ENCODE data around the gene RBMS1.
A peak's percentile ranks its signal among the peaks of the same experiment; 100 is the strongest.

RBMS1 gene

DNA sequence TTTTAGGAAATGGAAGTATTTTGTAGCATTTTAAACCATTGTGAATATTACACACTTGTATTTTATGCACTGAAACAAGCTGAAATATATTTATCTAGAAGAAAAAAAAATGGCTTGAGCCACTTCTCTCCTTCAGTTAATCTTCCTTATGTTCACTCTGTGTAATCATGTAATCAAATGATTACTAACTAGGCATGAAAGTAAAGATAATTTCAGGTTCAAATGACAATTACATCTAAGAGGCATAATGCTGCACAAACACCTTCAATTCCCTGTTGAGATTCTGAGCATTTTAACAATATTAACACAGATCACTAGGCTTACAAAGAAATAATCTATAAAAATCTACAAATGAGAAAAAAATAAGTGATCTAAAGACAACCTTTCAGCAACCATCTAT, 173.9 kb downstream of the RBMS1 start:
- H3K27me3 ChIP-seq (ENCODE audit: control insufficient read depth in 1 of 2, insufficient read depth in 2 of 2, low read length in 2 of 2) = no peaks in the 10 kb centered on the region
- H3K9me3 ChIP-seq (ENCODE audit: control insufficient read depth in 2 of 2, low read length in 2 of 2) = no peaks in the 10 kb centered on the region
- H3K4me1 ChIP-seq (ENCODE audit: control insufficient read depth, insufficient read depth, low read length) = peaks cover 14% of the 10 kb centered on the region
- no peak overlapping the region for H3K4me3 ChIP-seq (ENCODE audit: low read length in 2 of 2)
- H3K9ac ChIP-seq (ENCODE audit: low read length in 2 of 2) = no peak overlapping the region
- no peaks in the 10 kb centered on the region for H3K36me3 ChIP-seq (ENCODE audit: control insufficient read depth in 2 of 2, insufficient read depth in 2 of 2, low read length in 2 of 2)
- H3K27ac ChIP-seq (ENCODE audit: low read length) = no peak overlapping the region

DNA sequence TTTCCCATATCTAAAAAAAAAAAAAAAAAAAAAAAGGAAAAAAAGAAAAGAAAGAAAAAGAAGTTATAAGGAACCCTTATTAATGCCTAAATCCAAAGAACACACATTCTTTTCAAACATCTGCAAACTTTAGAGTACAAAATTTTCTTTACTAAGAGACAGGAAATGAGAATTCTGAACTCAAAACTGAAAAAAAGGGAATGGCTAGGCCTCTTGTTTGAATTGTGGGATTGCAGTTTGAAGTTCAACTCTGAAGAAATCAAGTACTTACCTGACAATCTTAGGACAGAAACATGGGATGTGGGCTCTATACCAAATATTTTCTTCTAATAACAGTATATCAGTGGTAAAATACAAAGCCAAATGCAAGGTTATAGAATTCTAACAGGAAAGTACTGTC, 175.4 kb downstream of the RBMS1 start:
- no peaks in the 10 kb centered on the region for H3K27me3 ChIP-seq (ENCODE audit: control insufficient read depth in 1 of 2, insufficient read depth in 2 of 2, low read length in 2 of 2)
- no peak overlapping the region for H3K4me3 ChIP-seq (ENCODE audit: low read length in 2 of 2)
- H3K36me3 ChIP-seq (ENCODE audit: control insufficient read depth in 2 of 2, insufficient read depth in 2 of 2, low read length in 2 of 2) = no peaks in the 10 kb centered on the region
- H3K9me3 ChIP-seq (ENCODE audit: control insufficient read depth in 2 of 2, low read length in 2 of 2) = no peaks in the 10 kb centered on the region
- no peak overlapping the region for H3K27ac ChIP-seq (ENCODE audit: low read length)
- H3K4me1 ChIP-seq (ENCODE audit: control insufficient read depth, insufficient read depth, low read length) = peaks cover 10% of the 10 kb centered on the region
- no peak overlapping the region for H3K9ac ChIP-seq (ENCODE audit: low read length in 2 of 2)

DNA sequence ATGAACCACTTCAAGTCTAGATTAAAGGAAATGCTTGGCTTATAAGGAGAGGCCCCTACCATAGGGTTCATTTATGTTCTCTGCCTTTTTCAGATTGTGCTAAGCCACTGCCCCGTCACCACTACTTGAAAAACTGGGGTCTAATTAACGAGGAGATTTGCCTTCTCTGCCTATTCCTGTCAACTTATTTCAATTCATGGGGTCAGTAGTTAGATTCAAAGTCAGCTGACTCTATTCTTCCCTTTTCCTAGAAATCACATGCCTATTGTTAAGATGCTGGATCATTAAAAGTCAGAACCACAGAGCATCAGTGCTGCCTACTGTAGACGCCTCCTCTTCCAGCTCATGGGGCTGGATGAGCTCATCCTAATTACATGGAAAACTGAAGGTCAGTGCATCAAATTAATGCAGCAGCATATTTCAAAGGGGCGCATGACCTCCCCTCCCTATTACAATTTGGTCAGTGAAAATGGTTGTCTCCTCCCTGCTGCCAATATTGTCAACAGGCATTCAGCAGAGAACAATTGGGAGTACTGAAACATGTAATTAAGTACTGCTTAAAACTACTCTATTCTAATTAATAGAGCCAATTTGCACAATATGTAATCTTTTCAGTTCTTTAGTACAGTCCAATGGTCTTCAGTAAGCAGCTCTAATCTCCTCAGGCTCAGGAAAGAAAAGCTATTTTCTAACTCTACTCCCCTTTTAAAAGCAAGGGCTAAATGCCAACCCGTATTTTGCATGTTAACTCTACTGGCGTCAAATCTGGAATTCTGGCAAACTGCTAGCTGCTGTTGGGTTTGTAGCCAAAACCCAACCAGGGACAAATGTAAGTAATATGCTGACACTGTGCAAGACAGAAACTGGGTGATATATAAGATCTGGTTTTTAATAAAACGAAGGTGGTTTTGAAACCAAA, 176.2 kb downstream of the RBMS1 start:
- Histone ChIP-seq H3K4me3 (ENCODE audit: low read length in 2 of 2) (peak overlapping the region in 1 of 2 donors; percentile 2), H3K9me3 (ENCODE audit: control insufficient read depth in 2 of 2, low read length in 2 of 2) (no peaks in the 10 kb centered on the region), H3K9ac (ENCODE audit: low read length in 2 of 2) (no peak overlapping the region), H3K27ac (ENCODE audit: low read length) (peak overlapping the region; percentile 1), H3K27me3 (ENCODE audit: control insufficient read depth in 1 of 2, insufficient read depth in 2 of 2, low read length in 2 of 2) (no peaks in the 10 kb centered on the region), H3K4me1 (ENCODE audit: control insufficient read depth, insufficient read depth, low read length) (peaks cover 10% of the 10 kb centered on the region), H3K36me3 (ENCODE audit: control insufficient read depth in 2 of 2, insufficient read depth in 2 of 2, low read length in 2 of 2) (no peaks in the 10 kb centered on the region)

DNA sequence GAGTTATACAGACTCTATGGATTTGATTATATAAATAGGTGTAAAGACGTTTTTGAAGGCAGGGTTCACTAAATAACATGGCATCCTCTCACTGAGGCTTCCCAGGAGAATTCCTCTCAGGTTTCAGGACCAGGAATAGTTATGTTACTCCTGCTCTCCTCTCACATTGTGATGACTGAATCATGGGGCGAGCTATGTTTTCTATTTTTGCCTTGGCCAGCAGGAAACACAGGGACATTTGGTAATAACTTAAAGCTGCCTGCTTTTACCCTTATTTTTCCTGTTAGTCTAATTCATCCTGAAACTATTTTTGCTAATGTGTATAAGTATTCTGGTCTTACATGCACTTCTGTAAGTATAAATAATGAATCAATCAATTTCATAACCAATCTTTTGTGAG, 178.3 kb downstream of the RBMS1 start:
- no peaks in the 10 kb centered on the region for H3K27me3 ChIP-seq (ENCODE audit: control insufficient read depth in 1 of 2, insufficient read depth in 2 of 2, low read length in 2 of 2)
- no peak overlapping the region for H3K27ac ChIP-seq (ENCODE audit: low read length)
- peaks cover 0 to 6% of the 10 kb centered on the region in 2 donors for H3K36me3 ChIP-seq (ENCODE audit: control insufficient read depth in 2 of 2, insufficient read depth in 2 of 2, low read length in 2 of 2)
- H3K4me1 ChIP-seq (ENCODE audit: control insufficient read depth, insufficient read depth, low read length) = peaks cover 12% of the 10 kb centered on the region
- no peaks in the 10 kb centered on the region for H3K9me3 ChIP-seq (ENCODE audit: control insufficient read depth in 2 of 2, low read length in 2 of 2)
- no peak overlapping the region for H3K4me3 ChIP-seq (ENCODE audit: low read length in 2 of 2)
- H3K9ac ChIP-seq (ENCODE audit: low read length in 2 of 2) = no peak overlapping the region

DNA sequence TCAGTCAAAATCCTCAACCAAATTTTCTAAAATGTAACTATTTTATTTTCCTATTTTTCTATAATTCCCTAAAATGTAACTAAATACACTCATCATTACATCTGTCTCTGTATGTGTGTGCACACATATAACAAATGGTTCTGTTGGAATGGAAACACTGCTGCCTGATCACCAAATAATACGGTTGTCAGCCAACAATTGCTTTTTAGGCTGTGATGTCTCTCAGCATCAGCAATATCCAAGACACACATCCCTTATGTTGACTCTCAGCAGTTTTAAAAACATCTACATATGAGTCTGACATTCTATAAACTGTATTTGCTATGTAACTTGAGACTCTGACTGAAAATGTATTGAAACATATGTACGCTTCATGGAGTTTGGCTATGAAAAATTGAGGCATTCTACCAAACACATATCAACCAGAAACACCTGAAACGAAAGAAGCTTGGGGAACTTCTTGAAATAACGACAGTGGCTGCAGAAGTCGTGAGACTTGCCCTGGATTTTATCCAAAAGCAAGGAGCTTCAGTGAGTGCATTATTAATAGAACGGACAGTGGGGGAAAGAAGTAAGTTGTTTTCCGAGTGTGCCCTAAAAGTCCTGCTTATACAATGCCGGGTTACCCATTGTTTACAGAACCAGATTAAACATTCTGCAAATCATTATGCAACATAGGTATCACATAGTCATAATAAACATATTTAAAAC, 183.3 kb downstream of the RBMS1 start:
- H3K36me3 ChIP-seq (ENCODE audit: control insufficient read depth in 2 of 2, insufficient read depth in 2 of 2, low read length in 2 of 2) = peaks cover 2 to 6% of the 10 kb centered on the region in 2 donors
- H3K27ac ChIP-seq (ENCODE audit: low read length) = no peak overlapping the region
- no peak overlapping the region for H3K9ac ChIP-seq (ENCODE audit: low read length in 2 of 2)
- no peaks in the 10 kb centered on the region for H3K27me3 ChIP-seq (ENCODE audit: control insufficient read depth in 1 of 2, insufficient read depth in 2 of 2, low read length in 2 of 2)
- peak overlapping the region in 1 of 2 donors; percentile 13 for H3K4me3 ChIP-seq (ENCODE audit: low read length in 2 of 2)
- peaks cover 11% of the 10 kb centered on the region for H3K4me1 ChIP-seq (ENCODE audit: control insufficient read depth, insufficient read depth, low read length)
- no peaks in the 10 kb centered on the region for H3K9me3 ChIP-seq (ENCODE audit: control insufficient read depth in 2 of 2, low read length in 2 of 2)

DNA sequence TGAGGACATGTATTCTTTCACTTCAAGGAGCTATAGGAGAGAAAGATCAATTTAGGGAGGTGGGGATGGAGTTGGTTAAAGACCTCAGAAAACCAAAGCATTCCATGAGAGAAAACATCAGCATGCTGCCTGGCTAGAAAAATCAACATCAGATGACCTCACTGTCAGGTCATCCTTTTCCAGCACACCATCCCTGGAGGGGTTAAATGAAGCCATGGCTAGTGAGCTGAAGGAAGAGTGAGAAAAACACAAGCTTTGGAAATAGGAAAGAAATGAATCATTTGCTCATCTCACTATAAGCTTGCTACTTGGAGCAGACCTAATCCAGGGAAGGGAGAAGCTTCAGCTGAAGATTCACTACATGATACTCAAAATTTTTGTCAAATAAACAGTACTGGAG, 184.0 kb downstream of the RBMS1 start:
- no peaks in the 10 kb centered on the region for H3K9me3 ChIP-seq (ENCODE audit: control insufficient read depth in 2 of 2, low read length in 2 of 2)
- no peak overlapping the region for H3K9ac ChIP-seq (ENCODE audit: low read length in 2 of 2)
- peaks cover 2 to 6% of the 10 kb centered on the region in 2 donors for H3K36me3 ChIP-seq (ENCODE audit: control insufficient read depth in 2 of 2, insufficient read depth in 2 of 2, low read length in 2 of 2)
- H3K4me1 ChIP-seq (ENCODE audit: control insufficient read depth, insufficient read depth, low read length) = peaks cover 11% of the 10 kb centered on the region
- H3K27ac ChIP-seq (ENCODE audit: low read length) = no peak overlapping the region
- H3K27me3 ChIP-seq (ENCODE audit: control insufficient read depth in 1 of 2, insufficient read depth in 2 of 2, low read length in 2 of 2) = no peaks in the 10 kb centered on the region
- no peak overlapping the region for H3K4me3 ChIP-seq (ENCODE audit: low read length in 2 of 2)

DNA sequence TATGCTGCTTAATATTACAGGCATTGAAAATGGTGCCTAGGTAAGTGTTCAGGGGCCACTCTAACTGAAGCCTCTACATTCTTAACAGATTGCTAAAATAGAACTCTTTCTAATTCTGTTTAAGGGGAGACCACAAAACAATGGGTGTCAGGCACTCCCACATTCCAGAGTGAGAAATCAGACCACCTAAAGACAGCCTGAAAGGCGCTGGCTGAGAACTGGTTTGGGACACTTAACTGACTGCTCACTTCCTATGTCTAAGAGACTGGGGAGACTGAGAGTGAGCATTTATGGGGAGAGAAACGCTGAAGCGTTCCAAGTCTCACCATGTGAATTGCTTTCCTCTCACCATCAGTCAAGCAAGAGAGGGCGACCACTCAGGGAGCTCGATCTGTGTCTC, 184.7 kb downstream of the RBMS1 start:
- Histone ChIP-seq H3K4me1 (ENCODE audit: control insufficient read depth, insufficient read depth, low read length) (peaks cover 11% of the 10 kb centered on the region), H3K9ac (ENCODE audit: low read length in 2 of 2) (no peak overlapping the region), H3K9me3 (ENCODE audit: control insufficient read depth in 2 of 2, low read length in 2 of 2) (no peaks in the 10 kb centered on the region), H3K36me3 (ENCODE audit: control insufficient read depth in 2 of 2, insufficient read depth in 2 of 2, low read length in 2 of 2) (peaks cover 2 to 6% of the 10 kb centered on the region in 2 donors), H3K27me3 (ENCODE audit: control insufficient read depth in 1 of 2, insufficient read depth in 2 of 2, low read length in 2 of 2) (no peaks in the 10 kb centered on the region), H3K4me3 (ENCODE audit: low read length in 2 of 2) (no peak overlapping the region), H3K27ac (ENCODE audit: low read length) (no peak overlapping the region)

DNA sequence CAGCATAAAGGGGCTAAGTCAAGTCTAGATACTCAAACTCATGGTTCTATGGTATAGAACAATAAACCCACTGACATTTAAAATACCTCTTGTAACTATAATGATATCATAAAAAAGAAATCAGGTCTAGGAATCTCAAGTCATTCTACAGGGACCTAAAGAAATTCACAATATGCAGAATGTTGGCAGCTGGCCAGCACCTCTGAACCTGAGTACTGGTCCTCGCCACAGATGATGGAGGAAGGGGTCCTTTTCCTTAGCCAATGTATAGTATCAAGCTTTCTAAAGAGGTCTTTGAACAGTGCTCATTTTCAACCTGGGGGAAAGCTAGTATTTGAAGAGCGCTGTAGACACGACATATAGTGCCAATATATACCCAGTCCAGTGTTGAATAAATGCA, 185.1 kb downstream of the RBMS1 start:
- Histone ChIP-seq H3K9me3 (ENCODE audit: control insufficient read depth in 2 of 2, low read length in 2 of 2) (no peaks in the 10 kb centered on the region), H3K4me3 (ENCODE audit: low read length in 2 of 2) (no peak overlapping the region), H3K4me1 (ENCODE audit: control insufficient read depth, insufficient read depth, low read length) (peaks cover 13% of the 10 kb centered on the region), H3K27me3 (ENCODE audit: control insufficient read depth in 1 of 2, insufficient read depth in 2 of 2, low read length in 2 of 2) (no peaks in the 10 kb centered on the region), H3K36me3 (ENCODE audit: control insufficient read depth in 2 of 2, insufficient read depth in 2 of 2, low read length in 2 of 2) (peaks cover 2 to 6% of the 10 kb centered on the region in 2 donors), H3K9ac (ENCODE audit: low read length in 2 of 2) (no peak overlapping the region), H3K27ac (ENCODE audit: low read length) (no peak overlapping the region)

DNA sequence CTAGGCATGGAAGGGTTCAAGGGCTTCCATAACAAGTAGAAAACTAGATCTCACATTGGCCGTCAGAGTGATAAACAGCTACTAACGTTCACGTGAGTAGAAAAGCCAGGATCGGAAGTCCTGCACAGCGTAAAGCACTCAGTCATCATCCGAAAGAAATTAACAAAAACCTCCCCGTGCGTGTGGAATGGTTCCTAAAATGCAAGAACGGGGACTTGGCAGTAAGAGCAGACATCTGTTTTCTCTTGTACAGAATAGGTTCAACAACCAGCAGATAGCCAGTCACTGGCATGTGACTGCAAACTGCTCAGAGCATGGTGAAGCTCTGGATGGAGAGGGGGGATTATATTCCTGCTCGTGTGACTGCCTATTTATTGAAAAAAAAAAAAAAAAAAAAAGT, 186.6 kb downstream of the RBMS1 start:
- no peak overlapping the region for H3K9ac ChIP-seq (ENCODE audit: low read length in 2 of 2)
- H3K4me3 ChIP-seq (ENCODE audit: low read length in 2 of 2) = peak overlapping the region; percentile 4 to 15
- peaks cover 2 to 3% of the 10 kb centered on the region in 2 donors for H3K36me3 ChIP-seq (ENCODE audit: control insufficient read depth in 2 of 2, insufficient read depth in 2 of 2, low read length in 2 of 2)
- H3K4me1 ChIP-seq (ENCODE audit: control insufficient read depth, insufficient read depth, low read length) = peaks cover 15% of the 10 kb centered on the region
- no peak overlapping the region for H3K27ac ChIP-seq (ENCODE audit: low read length)
- H3K9me3 ChIP-seq (ENCODE audit: control insufficient read depth in 2 of 2, low read length in 2 of 2) = no peaks in the 10 kb centered on the region
- H3K27me3 ChIP-seq (ENCODE audit: control insufficient read depth in 1 of 2, insufficient read depth in 2 of 2, low read length in 2 of 2) = no peaks in the 10 kb centered on the region

DNA sequence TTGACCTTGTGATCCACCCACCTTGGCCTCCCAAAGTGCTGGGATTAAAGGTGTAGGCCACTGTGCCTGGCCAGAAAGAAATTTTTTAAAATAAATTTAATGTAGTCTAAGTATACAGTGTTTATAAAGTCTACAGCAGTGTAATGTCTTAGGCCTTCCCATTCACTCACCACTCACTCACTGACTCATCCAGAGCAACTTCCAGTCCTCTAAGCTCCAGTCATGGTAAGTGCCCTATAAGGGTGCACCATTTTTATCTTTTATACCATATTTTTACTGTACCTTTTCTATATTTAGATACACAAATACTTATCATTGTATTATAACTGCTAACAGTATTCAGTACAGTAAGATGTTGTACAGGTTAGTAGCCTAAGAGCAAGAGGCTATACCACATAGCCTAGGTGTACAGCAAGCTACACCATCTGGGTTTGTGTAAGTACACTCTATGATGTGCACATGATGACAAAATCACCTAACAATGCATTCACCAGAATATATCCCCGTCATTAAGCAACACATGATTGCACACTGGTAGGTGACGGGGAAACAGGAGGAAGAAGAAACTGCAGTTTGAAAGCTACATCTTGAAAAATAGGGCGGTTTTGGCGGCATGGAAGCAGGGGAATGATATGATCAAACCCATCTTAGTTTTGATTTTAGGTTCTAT, 188.4 kb downstream of the RBMS1 start:
- peaks cover 12% of the 10 kb centered on the region for H3K4me1 ChIP-seq (ENCODE audit: control insufficient read depth, insufficient read depth, low read length)

More for the DNA sequence above, 188.4 kb downstream of the RBMS1 start:
- no peak overlapping the region for H3K27ac ChIP-seq (ENCODE audit: low read length)
- no peaks in the 10 kb centered on the region for H3K9me3 ChIP-seq (ENCODE audit: control insufficient read depth in 2 of 2, low read length in 2 of 2)
- no peak overlapping the region for H3K4me3 ChIP-seq (ENCODE audit: low read length in 2 of 2)
- H3K27me3 ChIP-seq (ENCODE audit: control insufficient read depth in 1 of 2, insufficient read depth in 2 of 2, low read length in 2 of 2) = no peaks in the 10 kb centered on the region
- peaks cover 1 to 3% of the 10 kb centered on the region in 2 donors for H3K36me3 ChIP-seq (ENCODE audit: control insufficient read depth in 2 of 2, insufficient read depth in 2 of 2, low read length in 2 of 2)
- no peak overlapping the region for H3K9ac ChIP-seq (ENCODE audit: low read length in 2 of 2)
